ENCODE data around the gene ARMC5. TPM values are rescaled to one million over a fixed set of nuclear protein-coding genes. Genes with fewer than 3 reads are reported as not detected.
"Not testable (repeated sequence)": the region's sequence is repeated elsewhere in the genome, so short reads cannot be mapped to it uniquely, and the experiment has no call there.

Gene ARMC5
- total and polyA plus RNA-seq, 8 donors = 2.3 to 18.1 (median 4.5) TPM

- DNase-seq (no peak), ATAC-seq (no peak), FAIRE-seq (no peak)
- TF ChIP-seq CTCF (IDR thresholded peaks at IDR 0.05) = no peak
- H3K9me3 ChIP-seq = no peaks in the 10 kb centered on the region
- intact Hi-C loops (cut with DNase I) = no loop called here
- H3K36me3 ChIP-seq = no peaks in the 10 kb centered on the region
- no peaks in the 10 kb centered on the region for H3K27me3 ChIP-seq
- no peak overlapping the region for H3K27ac ChIP-seq
- 82 to 88% methylated on average over 5 of the region's 5 CpGs for WGBS, 2 donors
- no peaks in the 10 kb centered on the region for H3K4me1 ChIP-seq
- H3K4me3 ChIP-seq = no peak overlapping the region
Observed at GRCh38 chr16:31413381-31413780, 45.9 kb upstream of the ARMC5 start.

GRCh38 chr16:31413943-31414342 lies 45.4 kb upstream of the ARMC5 start:
- Histone ChIP-seq H3K9me3 (no peaks in the 10 kb centered on the region), H3K27me3 (no peaks in the 10 kb centered on the region), H3K4me1 (no peaks in the 10 kb centered on the region), H3K4me3 (no peak overlapping the region), H3K27ac (no peak overlapping the region), H3K36me3 (no peaks in the 10 kb centered on the region)
- no peak for DNase-seq
- TF ChIP-seq CTCF (IDR thresholded peaks at IDR 0.05) = no peak
- FAIRE-seq = no peak
- intact Hi-C loops (cut with DNase I) = no loop called here
- no peak for ATAC-seq
- WGBS, 2 donors = 64 to 65% methylated on average over 4 of the region's 4 CpGs

GRCh38 chr16:31414706-31415105 lies 44.6 kb upstream of the ARMC5 start:
- Histone ChIP-seq H3K4me3 (no peak overlapping the region), H3K27me3 (no peaks in the 10 kb centered on the region), H3K27ac (no peak overlapping the region), H3K4me1 (no peaks in the 10 kb centered on the region), H3K9me3 (no peaks in the 10 kb centered on the region), H3K36me3 (no peaks in the 10 kb centered on the region)
- intact Hi-C loops (cut with DNase I) = no loop called here
- WGBS, 2 donors = 65 to 83% methylated on average over 4 of the region's 4 CpGs
- no peak for TF ChIP-seq CTCF (IDR thresholded peaks at IDR 0.05)
- DNase-seq (no peak), ATAC-seq (no peak), FAIRE-seq (no peak)

- Histone ChIP-seq H3K27me3 (no peaks in the 10 kb centered on the region), H3K4me3 (no peak overlapping the region), H3K27ac (no peak overlapping the region), H3K9me3 (no peaks in the 10 kb centered on the region), H3K4me1 (no peaks in the 10 kb centered on the region), H3K36me3 (no peaks in the 10 kb centered on the region)
- TF ChIP-seq CTCF (IDR thresholded peaks at IDR 0.05) = no peak
- DNase-seq = peak in 1 of 6 donors; percentile 17
- intact Hi-C loops (cut with DNase I) = no loop called here
- no peak for ATAC-seq
- no peak for FAIRE-seq
- 55 to 66% methylated on average over 11 of the region's 11 CpGs for WGBS, 2 donors
Observed at GRCh38 chr16:31416371-31416770, 42.9 kb upstream of the ARMC5 start.

GRCh38 chr16:31417036-31417435 lies 42.3 kb upstream of the ARMC5 start:
- H3K27ac ChIP-seq; H3K27me3 ChIP-seq; H3K9me3 ChIP-seq; H3K4me3 ChIP-seq; H3K4me1 ChIP-seq; FAIRE-seq; ATAC-seq; H3K36me3 ChIP-seq; intact Hi-C loops (cut with DNase I): not testable (repeated sequence)
- WGBS, 2 donors = 83 to 86% methylated on average over 2 of the region's 2 CpGs
- peak in 1 of 6 donors; percentile 0 for DNase-seq

- Histone ChIP-seq H3K27ac (no peak overlapping the region), H3K4me3 (no peak overlapping the region), H3K27me3 (no peaks in the 10 kb centered on the region), H3K36me3 (no peaks in the 10 kb centered on the region), H3K9me3 (no peaks in the 10 kb centered on the region), H3K4me1 (no peaks in the 10 kb centered on the region)
- no peak for DNase-seq
- TF ChIP-seq CTCF (IDR thresholded peaks at IDR 0.05) = no peak
- 87 to 90% methylated on average over 5 of the region's 5 CpGs for WGBS, 2 donors
- no peak for FAIRE-seq
- ATAC-seq = no peak
- intact Hi-C loops (cut with DNase I) = no loop called here
Observed at GRCh38 chr16:31417916-31418315, 41.4 kb upstream of the ARMC5 start.
